Activated CD4-positive, alpha-beta T cell treated with anti-CD3 and anti-CD28 coated beads, Interleukin-2, amount 50 U/mL, for 1 hour (primary cell): Measurements from ENCODE around the gene TCP11L2.
"Not testable (repeated sequence)": the region's sequence is repeated elsewhere in the genome, so short reads cannot be mapped to it uniquely, and the experiment has no call there.

Experiments
- DNase-seq: peaks from one replicate; pipeline ENCODE4 v3.0.0-alpha.2; 2020

Gene TCP11L2

DNA sequence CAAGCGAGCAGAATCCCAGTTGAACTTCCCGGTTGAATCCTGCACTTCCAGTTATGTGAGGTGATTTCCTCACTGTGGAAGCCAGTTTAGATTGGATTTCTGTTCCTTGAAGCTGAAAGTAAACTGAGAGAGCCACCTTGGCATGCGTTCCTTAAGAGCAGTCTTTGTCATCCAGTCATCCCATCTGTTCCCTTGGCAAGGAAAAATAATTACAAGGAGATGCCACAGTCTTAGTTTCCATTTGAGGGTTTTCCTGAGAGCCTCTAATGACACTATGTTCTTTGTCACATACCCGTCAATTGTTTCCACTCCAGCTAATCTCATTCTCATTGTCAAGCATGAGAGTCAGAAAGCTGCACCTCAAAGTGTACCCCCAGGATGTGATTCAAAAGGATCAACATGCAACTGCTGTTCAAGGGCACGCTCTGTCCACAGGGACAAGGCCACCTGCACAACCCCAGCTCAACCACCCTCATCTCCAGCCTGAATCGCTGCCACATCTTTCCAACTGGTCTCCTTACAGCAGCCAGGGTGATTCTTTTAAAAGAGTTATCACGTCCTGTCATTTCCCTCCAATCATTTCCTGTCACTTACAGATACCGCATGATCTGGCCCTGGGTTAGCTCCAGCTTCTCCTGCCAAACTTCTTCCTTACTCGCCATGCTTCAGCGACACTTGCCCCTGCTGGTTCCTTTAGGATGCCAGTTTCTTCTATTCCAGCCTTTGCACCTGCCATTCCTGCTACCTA lies 18.0 kb upstream of the TCP11L2 start:
- no peak for DNase-seq

DNA sequence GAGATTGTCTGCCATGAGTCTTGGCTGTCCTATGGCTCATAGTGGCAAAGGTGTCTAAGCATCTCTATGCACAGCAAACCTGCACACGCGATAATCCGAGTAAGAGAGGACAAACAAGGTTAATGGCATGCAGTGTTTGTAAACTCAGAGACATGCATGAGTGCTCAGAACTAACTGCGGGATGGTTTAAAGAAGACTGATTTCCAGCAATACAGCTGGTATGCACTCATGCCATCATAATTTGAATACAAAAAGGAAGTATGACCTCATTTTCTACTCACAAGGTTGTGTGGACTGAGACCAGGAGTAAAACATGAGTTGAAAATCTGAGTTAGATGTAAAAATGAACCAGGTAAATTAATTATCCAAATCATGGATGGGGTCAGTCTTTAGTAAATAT lies 16.6 kb upstream of the TCP11L2 start:
- no peak for DNase-seq

DNA sequence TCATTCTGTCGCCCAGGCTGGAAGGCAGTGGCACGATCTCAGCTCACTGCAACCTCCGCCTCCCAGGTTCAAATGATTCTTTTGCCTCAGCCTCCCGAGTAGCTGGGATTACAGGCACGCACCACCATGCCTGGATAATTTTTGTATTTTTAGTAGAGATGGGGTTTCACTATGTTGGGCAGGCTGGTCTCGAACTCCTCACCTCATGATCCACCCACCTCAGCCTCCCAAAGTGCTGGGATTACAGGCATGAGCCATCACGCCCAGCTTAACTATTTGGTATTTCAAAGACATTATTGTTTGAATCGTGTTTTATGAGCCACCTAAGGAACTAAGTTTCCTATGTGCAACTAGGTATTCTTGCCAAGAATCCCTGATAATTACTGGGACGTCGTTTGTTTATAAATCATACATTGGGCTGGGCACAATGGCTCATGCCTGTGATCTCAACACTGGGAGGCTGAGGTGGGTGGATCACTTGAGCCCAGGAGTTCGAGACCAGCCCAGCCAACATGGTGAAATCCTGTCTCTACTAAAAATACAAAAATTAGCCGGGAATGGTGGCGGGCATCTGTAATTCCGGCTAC lies 15.9 kb upstream of the TCP11L2 start:
- DNase-seq = not testable (repeated sequence)

DNA sequence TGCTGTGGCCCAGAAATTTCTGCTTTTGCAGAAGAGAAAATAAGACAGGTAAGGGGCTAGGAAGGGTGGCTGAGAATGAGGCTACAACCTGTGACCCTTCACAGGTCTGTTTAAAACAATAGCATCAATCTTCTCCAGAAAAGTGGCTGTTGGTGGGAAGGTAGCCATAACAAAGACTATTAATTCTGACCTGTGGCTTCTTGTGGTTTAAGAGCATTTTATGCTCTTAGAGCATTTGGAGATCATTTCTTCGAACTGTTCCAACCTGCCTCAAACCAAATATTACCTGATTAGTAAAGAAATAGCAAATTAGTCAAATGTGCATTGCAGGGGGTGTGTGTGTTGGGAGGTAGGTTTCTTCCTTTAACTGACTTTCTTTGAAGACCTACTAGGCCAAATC lies 15.2 kb upstream of the TCP11L2 start:
- no peak for DNase-seq

DNA sequence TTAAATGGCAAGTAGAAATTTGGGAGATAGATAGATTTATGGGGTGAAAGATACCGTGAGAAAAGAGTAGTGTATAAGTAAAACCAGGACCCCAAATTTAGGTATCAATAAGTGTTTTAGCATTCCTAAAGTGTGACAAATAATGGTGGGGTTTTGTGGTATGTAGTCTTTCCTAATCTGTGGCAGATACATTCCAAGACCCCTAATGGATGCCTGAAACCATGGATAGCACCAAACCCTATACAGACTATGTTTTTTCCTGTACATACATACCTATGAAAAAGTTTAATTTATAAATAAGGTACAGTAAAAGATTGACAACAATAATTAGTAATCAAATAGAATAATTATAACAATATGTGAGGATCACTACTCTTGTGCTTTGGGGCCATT lies 14.4 kb upstream of the TCP11L2 start:
- no peak for DNase-seq

DNA sequence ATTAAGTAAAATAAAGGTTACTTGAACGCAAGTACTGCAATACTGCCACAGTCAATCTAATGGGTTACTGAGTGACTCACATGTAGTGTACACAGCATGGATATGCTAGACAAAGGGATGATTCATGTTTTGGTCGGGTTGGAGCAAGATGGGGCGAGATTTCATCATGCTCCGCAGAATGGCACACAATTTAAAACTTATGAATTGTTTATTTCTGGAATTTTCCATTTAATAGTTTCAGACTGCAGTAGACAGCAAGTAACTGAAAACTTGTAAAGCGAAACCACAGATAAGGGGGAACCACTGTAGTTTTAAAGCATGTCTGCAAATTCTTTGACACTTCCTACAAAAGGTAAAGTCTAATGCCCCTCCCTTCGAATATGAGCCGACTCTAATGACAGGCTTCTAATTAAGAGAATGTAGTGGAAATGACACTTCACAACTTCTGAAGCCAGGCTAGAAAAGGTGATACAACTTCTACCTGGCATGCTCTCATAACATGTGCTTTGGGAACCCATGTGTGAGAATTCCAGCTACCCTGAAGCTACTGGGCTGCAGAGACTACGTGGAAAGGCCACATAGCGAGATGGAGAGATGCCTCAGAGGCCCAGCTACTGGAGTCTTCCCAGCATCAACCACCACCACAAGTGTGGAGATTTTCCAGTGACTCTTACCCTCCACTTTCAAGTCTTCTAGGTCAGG lies 13.9 kb upstream of the TCP11L2 start:
- DNase-seq = no peak

DNA sequence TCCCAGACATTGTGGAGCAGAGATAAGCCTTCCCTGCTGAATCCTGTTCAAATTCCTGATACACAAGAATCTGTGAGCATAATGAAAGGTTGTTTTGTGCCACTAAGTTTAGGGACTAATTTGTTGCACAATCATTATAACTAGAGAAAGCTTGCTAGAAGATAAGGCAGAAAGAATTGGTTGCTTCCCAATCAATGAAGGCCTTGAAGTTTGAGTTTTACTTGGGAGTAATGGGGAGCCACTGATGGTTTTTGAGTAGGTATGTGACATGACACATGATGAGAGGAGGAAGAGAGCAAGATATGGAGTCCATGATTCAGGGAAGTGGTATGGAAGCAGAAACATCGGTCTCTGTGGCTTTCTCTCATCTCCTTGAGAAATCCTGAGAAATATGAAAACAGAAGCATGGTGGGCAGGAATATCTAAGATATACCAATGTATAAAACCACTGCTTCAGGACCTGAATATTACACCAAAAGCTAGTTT lies 13.3 kb upstream of the TCP11L2 start:
- no peak for DNase-seq

DNA sequence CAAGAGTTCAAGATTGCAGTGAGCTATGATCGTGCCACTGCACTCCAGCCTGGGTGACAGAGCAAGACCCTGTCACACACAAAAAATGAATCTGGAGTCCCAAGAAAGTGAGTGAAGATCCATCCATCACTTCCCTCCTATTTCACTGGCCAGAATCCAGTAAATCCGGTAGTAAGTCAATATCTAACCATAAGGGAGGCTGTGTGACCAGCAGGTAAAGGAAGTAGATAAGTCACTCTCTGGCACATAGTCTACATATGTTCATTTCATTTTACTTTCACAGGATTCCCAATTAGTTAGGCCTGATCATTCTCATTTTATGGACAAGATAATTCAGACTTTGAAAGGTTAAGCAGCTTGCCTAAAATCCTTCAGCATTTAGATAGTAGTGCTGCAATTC lies 11.9 kb upstream of the TCP11L2 start:
- no peak for DNase-seq

DNA sequence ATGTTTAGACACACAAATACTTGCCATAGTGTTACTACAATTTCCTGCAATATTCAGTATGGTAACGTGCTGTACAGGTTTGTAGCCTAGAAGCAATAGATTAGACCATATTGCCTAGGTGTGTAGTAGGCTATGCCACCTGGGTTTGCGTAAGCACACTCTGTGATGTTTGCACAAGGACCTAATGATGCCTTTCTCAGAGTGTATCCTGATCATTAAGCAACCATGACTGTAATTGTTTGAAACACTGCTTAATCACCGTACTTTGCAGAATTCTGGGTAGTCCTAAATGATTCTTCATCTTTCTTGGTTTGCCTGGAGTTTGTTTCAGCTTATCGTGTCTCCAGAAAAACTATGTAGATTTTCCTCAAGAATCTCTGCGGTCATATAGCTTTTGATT lies 11.2 kb upstream of the TCP11L2 start:
- no peak for DNase-seq

DNA sequence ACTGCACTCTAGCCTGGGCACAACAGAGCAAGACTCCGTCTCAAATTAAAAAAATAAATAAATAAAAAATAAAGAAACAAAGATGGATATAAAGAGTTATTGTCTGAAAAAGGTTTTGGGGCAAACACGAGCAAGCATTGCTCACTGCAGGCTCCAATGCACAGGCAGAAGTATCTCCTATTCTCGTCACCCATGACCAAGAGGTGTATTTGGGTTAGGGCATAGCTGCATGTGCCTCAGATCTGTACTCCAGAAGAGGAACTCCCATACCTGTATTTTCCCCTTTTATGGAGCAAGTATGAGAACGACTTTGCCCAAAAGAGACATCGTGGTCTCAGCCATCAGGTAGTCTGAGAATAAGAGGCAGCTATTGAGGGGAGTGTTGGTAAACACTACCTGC lies 10.2 kb upstream of the TCP11L2 start:
- no peak for DNase-seq

DNA sequence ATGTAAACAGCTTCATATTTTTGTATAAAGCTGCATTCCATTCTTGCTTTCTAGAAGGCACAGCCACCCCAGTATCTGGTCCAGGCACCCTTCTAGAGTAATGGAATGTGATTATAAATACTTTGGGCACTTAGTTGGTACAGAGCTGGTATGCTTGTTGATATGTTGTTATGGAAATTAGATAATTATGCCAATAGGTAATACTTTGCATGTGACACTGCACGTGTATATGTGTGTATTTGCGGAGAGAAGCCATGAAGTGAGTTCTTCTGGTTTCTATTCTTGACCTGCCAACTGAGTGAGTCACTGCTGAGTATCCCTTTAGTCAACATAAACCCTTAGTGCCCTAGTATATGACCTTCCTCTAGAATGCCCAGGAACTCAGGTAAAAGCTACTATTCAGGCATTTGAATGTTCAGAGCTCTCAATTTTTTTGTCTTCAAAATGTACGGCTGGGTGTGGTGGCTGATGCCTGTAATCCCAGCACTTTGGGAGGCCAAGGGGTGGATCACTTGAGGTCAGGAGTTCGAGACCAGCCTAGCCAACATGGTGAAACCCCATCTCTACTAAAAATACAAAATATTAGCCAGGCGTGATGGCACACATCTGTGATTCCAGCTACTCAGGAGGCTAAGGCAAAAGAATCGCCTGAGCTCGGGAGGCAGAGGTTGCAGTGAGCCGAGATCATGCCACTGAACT lies 6.2 kb upstream of the TCP11L2 start:
- DNase-seq = no peak

DNA sequence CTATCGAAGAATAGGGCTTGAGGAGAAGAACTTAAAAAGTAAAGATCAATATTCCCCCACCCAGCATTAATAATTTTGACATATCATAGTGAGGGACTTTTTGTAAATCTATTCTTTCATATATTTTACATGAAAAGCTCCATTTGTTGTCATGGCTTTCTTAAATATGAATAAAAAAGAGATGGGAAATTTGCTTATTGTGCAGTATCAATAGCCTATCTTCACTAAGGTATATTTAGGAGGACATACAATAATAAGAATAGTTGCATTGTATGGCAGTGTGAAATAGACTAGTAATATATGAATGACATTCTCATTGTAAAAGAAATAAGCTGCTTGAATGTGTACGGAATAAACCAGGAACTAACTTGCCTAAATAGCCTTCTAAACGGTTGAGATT lies 5.5 kb upstream of the TCP11L2 start:
- no peak for DNase-seq

DNA sequence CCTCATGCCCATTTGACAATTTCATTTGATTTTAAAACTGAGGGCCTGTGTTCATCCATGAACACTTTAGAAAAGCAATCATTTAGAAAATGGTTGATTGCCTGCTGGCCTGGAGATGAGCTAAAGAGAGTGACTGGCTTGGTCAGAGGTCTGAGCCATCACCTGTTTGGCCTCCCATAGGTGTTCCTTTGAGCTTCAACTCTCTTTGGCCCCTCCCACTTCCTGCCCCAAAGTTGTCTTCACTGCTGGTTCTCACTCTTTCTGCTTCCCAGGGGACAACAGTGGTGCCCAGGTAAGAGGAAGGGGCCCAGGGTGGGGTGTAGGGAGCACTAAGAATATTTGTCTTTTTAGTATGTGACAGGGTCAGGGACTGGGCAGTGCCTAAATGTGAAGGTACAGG lies 4.9 kb upstream of the TCP11L2 start:
- DNase-seq = no peak

DNA sequence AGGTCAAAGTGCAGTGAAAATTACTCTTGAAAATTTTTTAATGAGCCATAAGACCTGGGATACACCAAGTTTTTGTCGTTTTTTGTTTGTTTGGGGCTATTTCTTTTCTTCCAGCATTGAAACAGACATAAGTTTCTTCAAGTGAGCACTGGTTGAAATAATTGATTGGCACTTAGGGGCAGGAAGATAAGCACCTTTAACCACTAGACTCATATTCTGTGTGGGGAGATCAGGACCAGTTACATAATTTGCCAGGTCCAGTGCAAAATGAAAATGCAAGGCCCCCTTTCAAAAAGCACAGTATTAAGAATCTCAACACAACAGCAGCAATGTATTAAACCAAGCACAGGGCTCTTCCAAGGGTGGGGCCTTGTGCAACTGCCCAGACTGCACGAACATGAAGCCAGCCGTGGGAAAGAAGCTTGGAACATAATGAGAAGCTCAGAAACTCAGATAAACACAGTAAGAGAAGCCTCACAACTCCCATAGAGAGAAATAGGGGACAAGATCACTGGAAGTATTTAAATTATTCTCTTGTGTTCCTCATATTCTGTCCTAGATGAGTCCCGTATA lies 3.2 kb upstream of the TCP11L2 start:
- no peak for DNase-seq

DNA sequence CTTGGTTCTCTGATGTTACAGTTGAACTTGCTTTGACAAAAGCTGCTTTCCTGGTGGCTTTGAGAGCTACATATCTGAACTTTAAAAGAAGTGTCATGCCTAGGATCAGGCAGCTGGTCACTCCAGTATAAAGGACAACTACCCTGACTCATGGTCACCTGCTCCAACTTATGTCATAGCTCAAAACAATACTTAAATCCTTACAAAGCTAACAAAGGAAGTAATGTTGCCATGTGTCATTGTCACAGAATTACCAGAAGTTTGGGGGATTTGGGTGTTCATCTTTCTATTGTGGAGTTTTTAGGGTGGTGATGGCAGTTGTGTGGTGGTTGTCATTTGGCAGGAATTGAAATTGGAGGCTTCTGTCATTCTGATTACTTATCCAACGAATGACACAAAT lies 1.8 kb upstream of the TCP11L2 start:
- DNase-seq = no peak

DNA sequence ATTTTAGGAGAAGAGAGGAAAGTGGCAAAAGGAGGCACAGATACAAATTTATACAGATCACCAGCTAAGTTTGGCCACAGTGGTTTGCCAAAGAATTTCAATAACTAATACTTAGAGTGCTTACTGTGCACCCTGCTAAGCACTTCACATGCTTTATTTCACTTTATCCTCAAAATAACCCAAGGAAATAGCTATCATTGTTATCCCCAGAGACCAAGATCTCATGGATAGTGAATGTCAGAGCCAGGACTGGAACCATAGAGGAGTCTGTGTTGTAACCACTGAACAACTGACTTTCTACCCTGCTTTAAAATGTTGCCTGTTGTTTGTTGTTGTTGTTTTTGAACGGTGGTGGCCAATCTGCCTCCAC lies 1.3 kb upstream of the TCP11L2 start:
- no peak for DNase-seq

DNA sequence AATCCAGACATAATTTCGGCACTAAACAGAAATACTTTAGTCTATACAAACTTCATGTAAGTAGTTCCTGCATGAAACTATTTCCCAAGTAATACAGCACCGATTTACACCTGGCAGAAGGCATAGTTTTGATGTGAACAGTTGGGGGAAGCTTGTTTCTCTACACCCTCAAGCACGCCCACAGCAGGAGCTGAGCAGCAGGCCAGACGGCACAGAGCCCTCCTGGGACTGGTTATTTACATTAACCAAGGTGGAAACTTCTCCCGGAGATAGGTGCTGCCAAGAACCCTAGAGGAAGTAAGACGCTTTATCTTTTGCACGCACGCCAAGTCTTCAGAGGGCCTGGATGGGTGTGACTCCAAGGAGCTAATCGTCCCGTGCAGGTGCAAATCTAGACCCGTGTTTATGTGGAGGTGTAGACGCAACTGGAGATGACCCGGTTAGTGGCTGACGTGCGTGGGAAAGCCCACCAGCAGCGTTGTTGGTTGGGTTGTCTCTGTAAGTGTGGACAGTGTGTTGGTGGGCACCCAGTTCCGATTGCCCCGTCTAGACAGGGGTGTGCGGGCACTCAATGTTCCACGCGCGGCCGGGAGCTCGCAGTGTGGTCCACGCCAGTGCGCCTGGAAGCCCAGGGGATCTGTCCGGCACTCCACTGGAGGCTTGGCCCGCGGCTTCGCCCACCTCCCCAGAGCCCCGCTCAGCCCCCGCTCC lies 767 bp upstream of the TCP11L2 start:
- DNase-seq = peak; percentile 73

DNA sequence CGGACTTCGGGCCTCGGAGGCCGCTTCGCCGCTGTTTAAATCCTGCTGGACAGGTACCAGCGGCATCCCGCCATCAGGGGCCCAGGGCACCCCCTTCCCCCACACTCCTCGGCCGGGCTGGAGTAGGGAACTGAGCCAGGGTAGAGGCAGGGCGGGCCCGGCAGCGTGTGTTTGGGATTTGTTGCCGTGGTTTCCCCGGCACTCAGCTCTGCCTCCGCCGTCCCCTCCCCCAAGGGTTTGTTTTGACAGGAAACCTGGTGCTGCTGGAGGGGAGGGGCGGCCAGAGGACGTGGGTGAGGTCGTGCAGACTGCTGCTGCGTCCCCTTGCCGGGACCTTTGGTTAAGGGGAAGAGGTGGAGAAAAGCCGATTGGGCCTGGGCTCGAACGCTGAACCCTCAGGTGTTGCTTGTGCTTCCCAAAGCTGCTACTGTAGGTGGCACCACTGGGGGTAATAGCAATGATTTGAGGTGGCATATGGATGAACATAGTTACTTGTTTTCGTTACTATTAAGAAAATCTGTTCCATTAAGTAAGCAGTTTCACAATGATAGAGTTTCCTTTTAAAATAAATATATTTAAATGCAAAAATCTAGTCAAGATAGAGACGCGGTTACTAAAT lies 778 bp downstream of the TCP11L2 start:
- DNase-seq = peak; percentile 97

DNA sequence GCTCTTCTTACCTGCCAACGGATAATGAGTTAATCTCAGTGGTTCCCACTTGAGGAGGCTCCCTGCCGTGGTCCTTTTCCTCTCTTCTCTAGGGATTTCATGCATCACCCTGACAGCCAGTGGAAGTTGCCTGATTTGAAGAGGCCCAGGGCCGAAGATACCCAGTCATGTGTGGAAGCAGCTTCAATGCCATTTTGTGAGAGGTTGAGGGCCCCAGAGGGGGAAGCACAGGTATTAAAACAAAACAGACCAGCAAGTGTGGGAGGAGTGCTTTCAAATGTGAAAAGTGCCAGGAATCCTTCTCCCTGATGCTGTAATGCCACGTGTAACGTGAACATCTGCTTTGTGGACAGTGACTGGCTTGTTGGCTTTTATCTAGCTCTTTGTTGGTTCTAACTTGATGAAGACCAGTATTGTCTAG lies 1.5 kb downstream of the TCP11L2 start:
- no peak for DNase-seq

DNA sequence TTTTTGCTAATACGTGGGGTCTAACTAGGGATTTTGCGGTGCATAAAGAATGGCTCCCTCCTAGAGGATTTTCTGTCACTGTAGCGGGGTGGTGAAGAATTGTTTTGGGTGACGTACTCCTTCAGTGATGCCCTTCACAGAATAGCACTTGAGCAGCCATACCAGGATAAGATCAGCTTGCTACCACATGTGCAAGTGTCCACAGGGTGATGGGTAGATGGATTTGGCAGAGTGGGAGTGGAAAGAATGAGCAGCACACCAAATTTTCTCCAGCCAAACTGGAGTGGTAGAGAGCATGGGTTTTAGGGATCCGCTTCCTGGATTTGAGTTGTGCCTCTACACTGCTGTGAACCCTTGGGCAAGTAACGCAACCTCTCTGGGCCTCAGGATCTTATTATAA lies 2.3 kb downstream of the TCP11L2 start:
- DNase-seq = no peak

DNA sequence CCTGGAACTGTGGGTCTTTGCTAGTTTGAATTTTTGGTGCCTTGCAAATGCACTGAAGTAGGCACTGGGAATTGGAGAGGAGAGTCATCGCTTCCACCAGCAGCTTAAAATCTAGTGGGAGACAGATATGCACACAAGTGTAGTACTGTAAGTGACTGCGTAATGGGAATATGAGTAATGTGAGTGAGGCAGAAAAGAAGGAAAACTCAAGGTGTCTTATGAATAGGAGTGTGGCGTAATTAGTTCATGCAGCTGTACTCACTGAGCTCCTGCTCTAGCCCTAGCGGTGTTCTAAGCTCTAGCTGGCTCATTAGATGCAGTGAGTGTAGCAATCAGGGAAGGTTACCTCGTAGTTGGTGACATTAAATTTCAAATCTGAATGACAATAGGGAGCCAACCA lies 2.8 kb downstream of the TCP11L2 start:
- no peak for DNase-seq

DNA sequence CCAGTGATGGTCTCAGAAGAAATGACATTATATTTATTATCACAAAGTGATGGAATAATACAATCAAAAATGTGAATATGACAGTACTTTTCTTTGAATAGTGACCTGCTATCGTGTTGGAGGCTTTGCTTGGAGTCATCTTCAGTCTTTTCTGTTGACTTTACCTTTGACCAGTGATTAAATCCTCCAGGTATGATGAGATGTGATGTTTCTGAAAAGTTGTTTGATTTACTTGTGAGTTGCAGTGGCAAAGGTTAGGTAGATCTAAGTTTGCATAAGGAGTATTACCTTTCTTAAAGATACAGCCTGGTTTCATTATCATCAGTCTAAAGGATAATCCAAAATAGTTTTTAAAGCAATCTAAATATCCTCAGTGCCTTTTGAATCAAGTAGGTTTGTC lies 4.6 kb downstream of the TCP11L2 start:
- no peak for DNase-seq
